Kidney epithelial cell (primary cell): ENCODE results near the gene CADM2. TPM values are rescaled to one million over a fixed set of nuclear protein-coding genes. Genes with fewer than 3 reads are reported as not detected.

Experiments used
- DNase-seq: peaks from one replicate; pipeline ENCODE4 v3.0.0-alpha.2; 2010; ENCODE audit warnings: low read depth
- H3K27me3 ChIP-seq: 2 replicates; pipeline ENCODE4 v1.6.0; 2011; ENCODE audit warnings: low read length; ENCODE audit not compliant: control insufficient read depth, insufficient read depth
- H3K36me3 ChIP-seq: 2 replicates; pipeline ENCODE4 v1.5.1; 2011; ENCODE audit warnings: low read length; ENCODE audit not compliant: control insufficient read depth, insufficient read depth
- H3K4me3 ChIP-seq: 2 replicates; pipeline ENCODE4 v1.5.1; 2011; ENCODE audit warnings: low read depth, mild to moderate bottlenecking, control low read depth, low read length
- total RNA-seq: library from RNA; depleted of rRNA; stranded (reverse); fragments of >200 nt; gene quantifications from 2 replicates; pipeline ENCODE4 v1.2.3, GENCODE V29; 2015
- TF ChIP-seq, protein P1 (sequence below): IDR thresholded peaks from 2 replicates; pipeline ENCODE4 v1.5.1; 2011; ENCODE audit warnings: mild to moderate bottlenecking, moderate library complexity, low read length, control low read depth, inconsistent platforms; ENCODE audit not compliant: insufficient read depth, poor library complexity, severe bottlenecking

CADM2 gene
- total RNA-seq, 1 donor from 2014 or later: 0.42 TPM

DNA sequence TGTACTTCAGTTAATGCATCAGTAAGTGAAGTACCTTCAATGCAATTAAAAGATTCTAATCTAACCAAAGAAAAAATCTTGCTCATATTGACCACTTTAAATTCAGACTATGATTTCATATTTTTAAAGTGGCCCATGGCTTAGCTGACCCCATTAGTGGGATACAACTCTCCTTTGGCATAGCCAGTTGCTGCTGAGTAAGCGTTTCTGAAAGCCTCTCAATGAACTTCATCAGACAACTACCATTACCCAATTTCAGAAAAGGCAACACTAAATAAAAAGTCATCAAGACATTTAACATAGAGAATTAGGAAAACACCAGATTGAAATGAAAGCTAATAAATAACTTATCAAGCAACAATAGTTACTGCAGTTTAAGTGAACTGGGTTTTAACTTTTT lies 27.0 kb downstream of the CADM2 start:
- H3K36me3 ChIP-seq: no peaks in the 10 kb centered on the region
- no peak overlapping the region for H3K4me3 ChIP-seq
- TF ChIP-seq, protein P1, sequence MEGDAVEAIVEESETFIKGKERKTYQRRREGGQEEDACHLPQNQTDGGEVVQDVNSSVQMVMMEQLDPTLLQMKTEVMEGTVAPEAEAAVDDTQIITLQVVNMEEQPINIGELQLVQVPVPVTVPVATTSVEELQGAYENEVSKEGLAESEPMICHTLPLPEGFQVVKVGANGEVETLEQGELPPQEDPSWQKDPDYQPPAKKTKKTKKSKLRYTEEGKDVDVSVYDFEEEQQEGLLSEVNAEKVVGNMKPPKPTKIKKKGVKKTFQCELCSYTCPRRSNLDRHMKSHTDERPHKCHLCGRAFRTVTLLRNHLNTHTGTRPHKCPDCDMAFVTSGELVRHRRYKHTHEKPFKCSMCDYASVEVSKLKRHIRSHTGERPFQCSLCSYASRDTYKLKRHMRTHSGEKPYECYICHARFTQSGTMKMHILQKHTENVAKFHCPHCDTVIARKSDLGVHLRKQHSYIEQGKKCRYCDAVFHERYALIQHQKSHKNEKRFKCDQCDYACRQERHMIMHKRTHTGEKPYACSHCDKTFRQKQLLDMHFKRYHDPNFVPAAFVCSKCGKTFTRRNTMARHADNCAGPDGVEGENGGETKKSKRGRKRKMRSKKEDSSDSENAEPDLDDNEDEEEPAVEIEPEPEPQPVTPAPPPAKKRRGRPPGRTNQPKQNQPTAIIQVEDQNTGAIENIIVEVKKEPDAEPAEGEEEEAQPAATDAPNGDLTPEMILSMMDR: no peak
- DNase-seq: no peak
- H3K27me3 ChIP-seq: no peaks in the 10 kb centered on the region

GRCh38 chr3:84987706-84988504 lies 29.1 kb downstream of the CADM2 start:
- Histone ChIP-seq H3K36me3 (no peaks in the 10 kb centered on the region), H3K27me3 (no peaks in the 10 kb centered on the region), H3K4me3 (no peak overlapping the region)
- TF ChIP-seq, protein P1: no peak
- no peak for DNase-seq

DNA sequence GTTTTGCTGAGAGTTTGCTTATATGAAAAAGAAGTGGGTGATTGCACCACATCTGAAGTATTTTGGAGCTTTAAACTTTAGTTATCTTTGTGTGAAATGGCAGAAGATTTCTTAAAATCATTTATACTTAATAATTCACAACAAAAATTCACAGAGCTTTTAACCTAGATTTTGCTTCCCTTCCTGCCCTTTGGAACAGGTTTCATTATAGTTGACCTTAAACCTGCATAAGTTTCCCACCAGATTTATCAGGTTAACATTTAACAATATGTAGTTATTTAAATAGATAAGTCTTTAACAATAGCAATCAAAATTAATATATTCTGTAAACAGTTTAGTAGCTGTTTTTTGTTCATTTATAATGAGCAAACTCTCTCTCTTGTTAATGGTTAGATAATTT lies 30.3 kb downstream of the CADM2 start:
- Histone ChIP-seq H3K36me3 (no peaks in the 10 kb centered on the region), H3K4me3 (no peak overlapping the region), H3K27me3 (no peaks in the 10 kb centered on the region)
- no peak for DNase-seq
- TF ChIP-seq, protein P1: no peak

- DNase-seq: no peak
- TF ChIP-seq, protein P1: no peak
- Histone ChIP-seq H3K36me3 (no peaks in the 10 kb centered on the region), H3K4me3 (no peak overlapping the region), H3K27me3 (no peaks in the 10 kb centered on the region)
Measured at GRCh38 chr3:84991422-84991900, 32.7 kb downstream of the CADM2 start.

DNA sequence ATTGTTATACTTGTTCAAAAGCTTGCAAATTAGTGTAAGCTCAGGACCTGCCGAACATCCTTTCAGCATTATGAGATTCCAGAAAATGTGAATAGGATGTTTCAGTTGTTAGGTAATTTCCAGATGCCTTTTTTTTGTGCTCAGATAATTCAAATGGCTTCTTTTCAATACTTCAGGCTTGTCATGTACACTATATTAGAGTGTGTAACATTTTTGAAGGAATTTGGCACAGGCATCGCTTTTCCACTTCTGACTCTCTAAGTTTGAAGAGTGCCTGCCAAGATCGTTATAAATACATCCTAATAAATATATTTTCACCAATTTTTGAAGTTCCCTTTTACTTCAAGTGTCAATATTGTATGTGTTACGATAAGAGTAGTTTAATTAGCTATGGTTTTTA lies 35.2 kb downstream of the CADM2 start:
- TF ChIP-seq, protein P1: no peak
- Histone ChIP-seq H3K4me3 (no peak overlapping the region), H3K36me3 (no peaks in the 10 kb centered on the region), H3K27me3 (no peaks in the 10 kb centered on the region)
- DNase-seq: no peak

GRCh38 chr3:84998545-84998944 lies 39.8 kb downstream of the CADM2 start:
- Histone ChIP-seq H3K27me3 (no peaks in the 10 kb centered on the region), H3K36me3 (no peaks in the 10 kb centered on the region), H3K4me3 (no peak overlapping the region)
- DNase-seq: no peak
- TF ChIP-seq, protein P1: no peak
